GM12892 (cell line): ENCODE results near the gene NSD2.

Source experiments
- POLR2A ChIP-seq: IDR thresholded peaks from 2 replicates; pipeline ENCODE4 v1.6.1; 2011; ENCODE audit warnings: low read depth, low read length, control low read depth
- POLR2AphosphoS5 ChIP-seq: IDR thresholded peaks from 2 replicates; pipeline ENCODE4 v1.6.1; 2011; ENCODE audit warnings: low read depth, low read length, control low read depth

GRCh38 chr4:1910643-1911042, 39.5 kb downstream of the NSD2 start:
- no peak for TF ChIP-seq POLR2A
- TF ChIP-seq POLR2AphosphoS5, result no peak
